ENCODE results near the gene NUP58.

- TF ChIP-seq CTCF (IDR thresholded peaks at IDR 0.05; ENCODE audit: low read depth, low read length, poor library complexity, severe bottlenecking): no peak
- no peak for TF ChIP-seq EZH2phosphoT487 (IDR thresholded peaks at IDR 0.05; ENCODE audit: borderline replicate concordance, low read length)
These were observed 6.2 kb upstream of the NUP58 start for GRCh38 chr13:25295228-25295627.

Data from DOHH2 (cell line).